ENCODE results near the gene GPC6.

Gene GPC6

DNA sequence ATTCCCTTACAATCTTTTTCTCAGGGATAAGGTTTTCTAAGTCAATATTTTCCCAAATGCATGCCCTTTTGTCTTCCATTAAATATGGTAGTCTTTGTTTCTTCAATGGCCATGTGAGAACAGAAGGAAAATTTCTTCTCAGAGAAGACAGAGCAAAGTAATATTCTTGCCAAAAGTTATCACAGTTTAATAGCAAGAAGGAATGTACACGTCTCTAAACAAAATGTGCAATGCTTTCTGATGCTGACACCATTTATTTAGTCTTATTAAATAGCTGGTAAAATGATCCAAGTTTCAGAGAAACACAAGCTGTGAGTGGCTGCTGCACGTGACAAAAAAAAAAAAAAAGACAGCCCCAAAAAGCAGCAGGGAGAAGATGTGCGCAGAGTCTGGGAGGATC is 542.5 kb downstream of the GPC6 start:
- no peaks in the 10 kb centered on the region for H3K36me3 ChIP-seq (replicated peaks; ENCODE audit: low read depth, low read length)
- peaks cover 11% of the 10 kb centered on the region; the same call in 1 of the 2 replicates for H3K27me3 ChIP-seq (ENCODE audit: low read depth, low read length)
- no peaks in the 10 kb centered on the region for H4K20me1 ChIP-seq (ENCODE audit: insufficient read depth, low read length)
- no peak for TF ChIP-seq EZH2phosphoT487 (IDR thresholded peaks at IDR 0.05; ENCODE audit: low read depth)
- TF ChIP-seq, protein P1, sequence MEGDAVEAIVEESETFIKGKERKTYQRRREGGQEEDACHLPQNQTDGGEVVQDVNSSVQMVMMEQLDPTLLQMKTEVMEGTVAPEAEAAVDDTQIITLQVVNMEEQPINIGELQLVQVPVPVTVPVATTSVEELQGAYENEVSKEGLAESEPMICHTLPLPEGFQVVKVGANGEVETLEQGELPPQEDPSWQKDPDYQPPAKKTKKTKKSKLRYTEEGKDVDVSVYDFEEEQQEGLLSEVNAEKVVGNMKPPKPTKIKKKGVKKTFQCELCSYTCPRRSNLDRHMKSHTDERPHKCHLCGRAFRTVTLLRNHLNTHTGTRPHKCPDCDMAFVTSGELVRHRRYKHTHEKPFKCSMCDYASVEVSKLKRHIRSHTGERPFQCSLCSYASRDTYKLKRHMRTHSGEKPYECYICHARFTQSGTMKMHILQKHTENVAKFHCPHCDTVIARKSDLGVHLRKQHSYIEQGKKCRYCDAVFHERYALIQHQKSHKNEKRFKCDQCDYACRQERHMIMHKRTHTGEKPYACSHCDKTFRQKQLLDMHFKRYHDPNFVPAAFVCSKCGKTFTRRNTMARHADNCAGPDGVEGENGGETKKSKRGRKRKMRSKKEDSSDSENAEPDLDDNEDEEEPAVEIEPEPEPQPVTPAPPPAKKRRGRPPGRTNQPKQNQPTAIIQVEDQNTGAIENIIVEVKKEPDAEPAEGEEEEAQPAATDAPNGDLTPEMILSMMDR (IDR thresholded peaks at IDR 0.05; ENCODE audit: low read depth, low read length), result no peak
- no peak overlapping the region for H3K4me3 ChIP-seq (ENCODE audit: low read length)
- H3K79me2 ChIP-seq (ENCODE audit: low read length), result no peaks in the 10 kb centered on the region
- no peak overlapping the region for H3K9ac ChIP-seq (ENCODE audit: low read length)
- H2AFZ ChIP-seq (ENCODE audit: low read depth, low read length), result no peak overlapping the region
- no peaks in the 10 kb centered on the region for H3K9me3 ChIP-seq (ENCODE audit: insufficient read depth, low read length)
- H3K4me2 ChIP-seq (ENCODE audit: low read length), result no peak overlapping the region
- no peaks in the 10 kb centered on the region for H3K4me1 ChIP-seq (ENCODE audit: low read length)
- H3K27ac ChIP-seq (ENCODE audit: low read length), result no peak overlapping the region

DNA sequence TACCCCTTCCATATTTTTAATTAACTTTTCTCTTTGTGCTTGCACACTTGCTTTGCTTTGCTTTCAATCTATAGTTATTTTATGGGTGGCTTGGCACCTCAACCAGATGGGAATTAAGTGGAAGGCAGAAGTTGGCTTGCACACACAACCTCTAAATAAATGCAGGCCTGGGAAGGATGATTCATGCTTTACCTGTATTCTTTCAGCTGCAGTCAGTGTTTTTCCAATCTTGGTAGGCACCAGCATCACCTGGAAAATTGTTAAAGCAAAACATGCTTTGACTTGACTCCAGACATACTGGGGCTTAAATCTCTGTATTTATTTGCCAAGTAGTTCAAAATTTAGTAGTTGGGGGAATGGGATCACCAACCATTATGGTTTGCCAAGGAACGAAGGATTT is 543.0 kb downstream of the GPC6 start:
- Histone ChIP-seq H3K4me1 (ENCODE audit: low read length) (no peaks in the 10 kb centered on the region), H3K27ac (ENCODE audit: low read length) (no peak overlapping the region), H3K4me3 (ENCODE audit: low read length) (no peak overlapping the region), H2AFZ (ENCODE audit: low read depth, low read length) (no peak overlapping the region), H3K79me2 (ENCODE audit: low read length) (no peaks in the 10 kb centered on the region), H3K36me3 (replicated peaks; ENCODE audit: low read depth, low read length) (no peaks in the 10 kb centered on the region), H3K9me3 (ENCODE audit: insufficient read depth, low read length) (no peaks in the 10 kb centered on the region), H3K9ac (ENCODE audit: low read length) (no peak overlapping the region), H3K4me2 (ENCODE audit: low read length) (no peak overlapping the region), H3K27me3 (ENCODE audit: low read depth, low read length) (peaks cover 12% of the 10 kb centered on the region; the same call in 1 of the 2 replicates), H4K20me1 (ENCODE audit: insufficient read depth, low read length) (no peaks in the 10 kb centered on the region)
- TF ChIP-seq EZH2phosphoT487 (IDR thresholded peaks at IDR 0.05; ENCODE audit: low read depth), result no peak
- TF ChIP-seq, protein P1 (IDR thresholded peaks at IDR 0.05; ENCODE audit: low read depth, low read length), result no peak

GRCh38 chr13:93771227-93771626 is 544.6 kb downstream of the GPC6 start:
- no peaks in the 10 kb centered on the region for H4K20me1 ChIP-seq (ENCODE audit: insufficient read depth, low read length)
- H3K9ac ChIP-seq (ENCODE audit: low read length), result no peak overlapping the region
- no peak overlapping the region for H2AFZ ChIP-seq (ENCODE audit: low read depth, low read length)
- no peak overlapping the region for H3K4me3 ChIP-seq (ENCODE audit: low read length)
- H3K79me2 ChIP-seq (ENCODE audit: low read length), result no peaks in the 10 kb centered on the region
- no peak overlapping the region for H3K27ac ChIP-seq (ENCODE audit: low read length)
- H3K27me3 ChIP-seq (ENCODE audit: low read depth, low read length), result peaks cover 21% of the 10 kb centered on the region; the same call in 1 of the 2 replicates
- no peaks in the 10 kb centered on the region for H3K4me1 ChIP-seq (ENCODE audit: low read length)
- H3K4me2 ChIP-seq (ENCODE audit: low read length), result no peak overlapping the region
- H3K9me3 ChIP-seq (ENCODE audit: insufficient read depth, low read length), result no peaks in the 10 kb centered on the region
- TF ChIP-seq, protein P1 (IDR thresholded peaks at IDR 0.05; ENCODE audit: low read depth, low read length), result no peak
- no peak for TF ChIP-seq EZH2phosphoT487 (IDR thresholded peaks at IDR 0.05; ENCODE audit: low read depth)
- H3K36me3 ChIP-seq (replicated peaks; ENCODE audit: low read depth, low read length), result no peaks in the 10 kb centered on the region

GRCh38 chr13:93771782-93772181 is 545.2 kb downstream of the GPC6 start:
- no peak overlapping the region for H3K27ac ChIP-seq (ENCODE audit: low read length)
- no peaks in the 10 kb centered on the region for H3K9me3 ChIP-seq (ENCODE audit: insufficient read depth, low read length)
- H3K4me2 ChIP-seq (ENCODE audit: low read length), result no peak overlapping the region
- no peak overlapping the region for H2AFZ ChIP-seq (ENCODE audit: low read depth, low read length)
- H3K9ac ChIP-seq (ENCODE audit: low read length), result no peak overlapping the region
- TF ChIP-seq, protein P1 (IDR thresholded peaks at IDR 0.05; ENCODE audit: low read depth, low read length), result no peak
- TF ChIP-seq EZH2phosphoT487 (IDR thresholded peaks at IDR 0.05; ENCODE audit: low read depth), result no peak
- H3K27me3 ChIP-seq (ENCODE audit: low read depth, low read length), result peaks cover 21% of the 10 kb centered on the region; the same call in 1 of the 2 replicates
- no peaks in the 10 kb centered on the region for H3K36me3 ChIP-seq (replicated peaks; ENCODE audit: low read depth, low read length)
- no peaks in the 10 kb centered on the region for H3K79me2 ChIP-seq (ENCODE audit: low read length)
- H3K4me1 ChIP-seq (ENCODE audit: low read length), result no peaks in the 10 kb centered on the region
- H3K4me3 ChIP-seq (ENCODE audit: low read length), result no peak overlapping the region
- no peaks in the 10 kb centered on the region for H4K20me1 ChIP-seq (ENCODE audit: insufficient read depth, low read length)
